NCI-H1417 (cell line): ENCODE results near the gene PLXNA1.

ENCODE experiments used
- DNase-seq, 3 experiments: peaks; one replicate each; lab custom pipeline; 2025; lab: John Stamatoyannopoulos, UW

The PLXNA1 gene

DNA sequence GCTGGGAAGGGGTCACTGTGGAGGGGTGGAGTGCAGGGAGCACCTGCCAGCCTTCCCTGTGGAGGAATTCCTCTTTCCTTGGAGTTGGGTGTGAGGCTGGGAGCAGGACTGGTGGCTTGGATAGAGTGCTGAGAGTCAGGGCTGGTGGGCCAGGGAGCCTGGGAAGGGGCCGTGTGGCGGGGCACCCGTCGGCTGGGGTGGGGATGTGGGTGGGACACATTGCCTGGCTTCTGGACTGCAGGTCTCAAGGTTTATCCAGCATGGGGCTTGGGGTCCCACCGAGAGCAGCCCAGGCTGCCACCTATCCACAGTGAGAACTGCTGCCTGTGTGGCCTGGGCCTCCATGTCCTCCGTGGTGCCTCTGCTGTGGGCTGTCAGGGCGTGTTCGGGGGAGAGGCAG lies 4.7 kb downstream of the PLXNA1 start:
- no peak for DNase-seq

GRCh38 chr3:126988451-126989021 lies 5.6 kb downstream of the PLXNA1 start:
- no peak for DNase-seq

- DNase-seq: no peak
Measured at GRCh38 chr3:126989316-126990023, 6.6 kb downstream of the PLXNA1 start.

DNA sequence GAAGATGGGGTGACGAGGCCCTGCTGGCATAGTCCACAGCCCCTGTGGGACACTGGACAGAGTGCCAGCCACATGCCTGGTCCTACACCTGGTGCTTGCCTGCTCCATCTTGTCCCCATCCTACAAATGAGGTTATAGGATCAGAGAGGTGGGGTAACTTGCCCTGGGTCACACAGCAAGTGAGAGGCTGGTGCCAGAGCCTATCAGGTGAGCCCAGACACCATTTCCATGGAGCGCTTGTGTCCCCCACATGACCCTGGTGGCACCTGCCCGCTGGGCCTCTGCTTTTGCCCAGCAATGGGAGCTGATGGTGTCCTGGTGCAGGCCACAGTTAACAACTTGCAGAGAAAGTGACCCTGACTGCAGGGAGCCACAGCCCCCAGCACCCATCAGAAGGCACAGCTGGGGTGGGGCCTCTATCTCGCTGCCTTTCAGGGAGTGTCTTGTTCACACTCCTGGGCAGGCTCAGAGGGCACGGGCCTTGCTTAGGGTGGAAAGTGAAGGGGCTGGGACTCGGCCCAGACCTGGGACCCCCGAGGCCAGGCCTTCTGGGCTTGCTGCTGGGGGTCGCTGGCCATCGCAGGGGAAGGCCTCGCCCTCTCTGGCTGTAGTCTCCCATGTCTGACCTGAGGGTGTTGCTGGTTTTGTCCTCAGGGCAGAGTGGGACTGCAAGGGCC lies 7.2 kb downstream of the PLXNA1 start:
- DNase-seq: no peak

DNA sequence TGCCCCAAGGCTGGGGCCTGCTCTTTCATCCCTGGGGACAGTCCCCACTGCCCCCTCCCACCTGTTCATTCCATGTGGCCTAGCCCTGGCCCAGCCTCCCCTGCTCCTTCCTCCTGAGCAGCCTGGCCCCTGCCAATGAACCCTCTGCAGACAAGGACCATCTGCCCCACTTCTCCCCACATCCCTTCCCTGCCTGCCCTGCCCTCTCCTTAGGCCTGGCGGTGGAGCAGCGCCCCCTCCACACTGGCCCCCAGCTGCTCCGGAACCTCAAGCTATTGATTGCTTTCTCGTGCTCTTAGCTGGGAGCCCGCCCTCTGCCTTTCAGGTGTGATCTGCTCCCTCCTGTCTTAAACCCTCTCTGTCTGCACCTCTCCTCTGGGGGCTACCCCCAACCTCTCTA lies 8.0 kb downstream of the PLXNA1 start:
- no peak for DNase-seq

GRCh38 chr3:126991366-126992200 lies 8.7 kb downstream of the PLXNA1 start:
- no peak for DNase-seq

DNA sequence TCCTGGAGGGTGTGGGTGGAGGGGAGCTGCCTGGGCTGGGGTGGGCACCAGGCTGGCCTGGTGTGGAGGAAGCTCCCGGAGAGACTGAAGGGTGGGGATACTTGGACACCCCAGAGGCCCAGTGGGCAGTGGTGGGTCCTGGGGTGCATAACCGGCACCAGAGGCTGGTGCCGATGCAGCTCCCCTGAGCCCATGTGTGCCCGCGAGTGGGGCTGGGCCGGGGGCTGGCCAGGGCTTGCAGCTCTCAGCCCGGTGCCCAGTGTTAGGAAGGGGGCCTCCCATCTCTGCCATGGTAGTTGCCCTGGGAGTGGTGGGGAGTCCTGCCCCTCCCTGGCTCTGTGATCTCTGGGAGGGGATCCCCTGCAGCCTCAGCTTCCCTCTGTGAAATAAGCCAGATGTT lies 9.3 kb downstream of the PLXNA1 start:
- DNase-seq: no peak

DNA sequence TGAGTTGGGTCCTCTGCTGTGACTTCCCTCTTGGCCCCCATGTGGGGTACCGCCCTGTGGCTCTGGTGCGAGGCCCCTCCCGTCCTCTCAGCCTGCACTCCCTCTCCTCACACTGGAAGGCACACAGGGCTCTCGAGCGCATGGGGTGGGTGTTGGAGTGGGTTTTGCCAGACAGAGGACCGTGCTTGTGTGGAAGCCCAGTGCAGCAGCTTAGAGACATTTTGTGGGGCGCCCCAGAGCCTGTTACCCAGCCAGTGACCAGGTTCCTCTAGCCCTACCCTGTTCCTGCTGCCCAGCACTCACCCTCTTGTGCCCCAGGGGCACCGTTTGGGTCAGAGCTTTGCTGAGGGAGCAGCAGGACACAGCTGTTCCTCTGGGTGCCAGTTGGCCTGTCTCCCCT lies 9.9 kb downstream of the PLXNA1 start:
- DNase-seq: no peak

- DNase-seq: no peak
Measured at GRCh38 chr3:126993436-126993835, 10.5 kb downstream of the PLXNA1 start.

- DNase-seq: no peak
Measured at GRCh38 chr3:126994661-126995245, 11.8 kb downstream of the PLXNA1 start.

DNA sequence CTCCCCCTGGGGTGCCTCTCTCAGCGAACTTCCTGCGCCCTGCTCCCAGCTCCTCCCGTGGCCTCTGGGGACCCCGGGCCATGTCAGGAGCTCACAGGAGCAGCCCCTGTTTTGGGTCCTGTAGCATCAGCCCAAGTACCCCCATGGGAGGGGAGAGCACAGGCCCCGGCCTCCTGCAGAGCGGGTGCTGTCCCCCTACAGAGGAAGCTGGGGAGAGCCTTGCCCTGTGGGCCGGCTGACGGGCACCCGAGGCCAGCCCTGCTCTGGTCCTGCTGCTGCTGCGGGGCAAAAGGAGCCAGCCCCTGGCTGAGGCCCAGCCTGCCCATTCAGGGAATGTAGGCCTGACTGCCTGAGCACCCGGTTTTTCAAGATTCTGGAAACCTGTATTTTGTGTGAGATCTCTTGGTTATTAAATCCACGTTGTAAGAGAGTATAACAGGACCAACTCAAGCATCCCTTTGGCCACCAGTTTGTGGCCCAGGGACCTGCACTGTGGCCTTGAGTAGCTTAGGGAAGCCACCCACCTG lies 12.4 kb downstream of the PLXNA1 start:
- DNase-seq: no peak

- no peak for DNase-seq
Measured at GRCh38 chr3:126995926-126996512, 13.1 kb downstream of the PLXNA1 start.

DNA sequence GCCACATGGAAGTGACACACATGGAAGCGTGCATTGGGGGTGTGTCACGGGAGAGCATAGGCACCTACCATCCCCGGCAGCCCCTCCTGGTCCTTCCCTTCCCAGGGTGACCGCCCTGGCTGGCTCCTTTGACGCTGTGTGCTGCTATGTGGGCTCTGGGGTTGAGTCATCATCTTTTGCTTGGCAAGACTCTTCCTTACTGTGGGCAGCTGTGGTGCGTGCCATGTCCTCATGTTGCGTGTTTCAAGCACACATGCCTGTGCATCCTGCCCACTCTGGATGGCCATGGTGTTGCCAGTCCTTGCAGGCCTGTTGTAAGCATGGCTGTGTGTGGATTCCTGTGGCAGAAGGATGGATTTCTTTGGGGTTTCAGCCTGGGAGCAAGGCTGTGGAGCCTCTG lies 14.0 kb downstream of the PLXNA1 start:
- no peak for DNase-seq

DNA sequence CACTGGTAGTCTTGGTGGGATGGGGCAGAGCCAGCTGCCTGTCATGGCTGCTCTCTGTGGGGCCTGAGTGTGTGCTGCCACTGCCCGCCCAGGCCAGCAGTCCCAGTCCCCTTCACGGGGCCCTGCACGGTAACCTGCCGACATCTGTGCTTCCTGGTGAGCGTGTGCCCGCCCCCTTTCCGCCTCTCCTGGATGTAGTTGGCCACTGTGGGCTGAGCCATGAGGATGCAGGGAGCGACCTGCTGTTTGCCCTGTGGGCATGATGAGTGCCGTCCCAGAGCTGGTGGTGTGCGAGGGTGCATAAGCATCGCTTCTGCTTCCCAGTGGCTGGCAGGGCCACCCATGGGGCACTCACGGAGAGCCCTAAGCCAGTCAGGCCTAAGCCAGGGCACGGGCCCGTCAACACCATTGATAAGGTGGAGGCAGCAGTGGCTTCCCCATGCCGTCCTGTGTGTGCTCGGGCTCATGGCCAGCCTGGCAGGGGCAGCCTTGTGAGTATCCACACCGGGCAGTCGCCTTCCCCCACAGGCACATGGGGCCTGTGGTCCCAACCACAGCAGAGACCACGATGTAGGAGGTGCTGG lies 14.6 kb downstream of the PLXNA1 start:
- DNase-seq: no peak

DNA sequence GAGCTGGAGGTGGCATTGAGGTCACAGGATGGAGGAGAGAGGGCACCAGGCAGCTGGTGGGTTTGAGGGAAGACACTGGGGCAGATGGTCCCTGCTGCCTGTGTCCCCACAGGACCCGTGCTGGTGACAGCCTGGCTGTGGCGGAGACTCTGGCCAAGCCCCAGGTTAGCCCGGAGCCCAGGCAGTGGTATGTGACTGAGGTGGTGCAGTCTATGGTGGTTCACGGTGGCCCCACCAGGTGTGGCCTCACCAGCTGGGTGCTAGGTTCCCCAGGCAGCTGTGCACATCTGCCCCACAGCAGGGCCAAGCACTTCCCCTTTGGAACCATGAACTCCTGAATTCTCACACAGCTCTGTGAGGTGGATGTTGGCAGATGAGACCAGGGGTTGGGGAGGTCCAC lies 15.4 kb downstream of the PLXNA1 start:
- no peak for DNase-seq

DNA sequence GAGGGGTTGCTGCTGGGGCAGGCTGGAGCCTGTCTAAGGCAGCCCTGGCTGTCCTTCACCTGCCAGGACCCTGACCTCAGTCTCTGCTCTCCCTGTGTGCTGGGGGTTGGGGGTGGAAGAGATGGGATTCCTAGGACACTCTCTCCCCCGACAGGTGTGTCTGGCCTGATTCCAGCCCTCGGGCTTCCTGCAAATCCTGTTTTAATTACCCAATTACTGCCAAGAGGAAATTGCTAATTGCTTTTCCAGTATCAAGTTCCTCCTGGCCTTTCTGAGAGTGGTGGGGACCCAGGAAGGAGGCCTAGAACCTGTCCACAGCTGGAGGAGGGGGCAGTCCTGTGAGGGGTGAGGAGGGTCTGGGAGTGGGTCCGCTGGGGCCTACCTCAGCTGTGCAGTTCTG lies 15.8 kb downstream of the PLXNA1 start:
- DNase-seq: peak in 2 of 3 experiments; percentile 55 to 87

DNA sequence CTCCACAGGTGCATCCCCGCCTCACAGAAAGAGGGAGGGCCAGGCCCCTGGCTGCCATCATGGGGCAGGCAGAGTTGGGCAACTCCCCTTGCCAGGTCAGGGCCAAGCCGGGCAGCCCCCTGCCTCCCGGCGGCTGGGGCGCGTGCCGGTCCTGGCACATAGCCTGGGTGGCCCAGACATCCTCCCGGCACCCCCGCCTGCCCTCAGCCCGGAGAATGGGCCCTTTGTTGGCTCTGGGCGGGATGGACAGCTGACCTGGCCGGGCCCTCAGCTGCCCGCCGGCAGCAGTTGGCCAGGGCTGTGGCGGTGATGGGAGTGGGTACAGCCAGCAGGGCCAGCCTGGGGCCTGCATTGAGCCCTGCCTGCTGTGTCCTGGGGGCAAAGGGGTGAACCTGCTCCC lies 16.5 kb downstream of the PLXNA1 start:
- DNase-seq: no peak

GRCh38 chr3:127000119-127000518 lies 17.2 kb downstream of the PLXNA1 start:
- DNase-seq: no peak

GRCh38 chr3:127000761-127001160 lies 17.8 kb downstream of the PLXNA1 start:
- DNase-seq: no peak

GRCh38 chr3:127001486-127002194 lies 18.7 kb downstream of the PLXNA1 start:
- no peak for DNase-seq
